Parathyroid adenoma (tissue), 2 donors: ENCODE results near the gene AHNAK.

ENCODE experiments used
- H2AFZ ChIP-seq: fragments of 300-600 bp; sonication (generic); one replicate; pipeline ENCODE4 v1.7.0; 2017; ENCODE audit warnings: antibody characterized with exemption, mild to moderate bottlenecking
- H3K27ac ChIP-seq: fragments of 300-600 bp; sonication (generic); one replicate; pipeline ENCODE4 v1.7.0; 2017
- H3K27me3 ChIP-seq: fragments of 300-600 bp; sonication (generic); one replicate; pipeline ENCODE4 v1.7.0; 2017; ENCODE audit warnings: low read length; ENCODE audit not compliant: control insufficient read depth, insufficient read depth
- H3K36me3 ChIP-seq: fragments of 300-600 bp; sonication (generic); one replicate; pipeline ENCODE4 v1.7.0; 2017; ENCODE audit warnings: low read length; ENCODE audit not compliant: control insufficient read depth, insufficient read depth
- H3K4me1 ChIP-seq: fragments of 300-600 bp; sonication (generic); one replicate; pipeline ENCODE4 v1.7.0; 2017; ENCODE audit warnings: control low read depth
- H3K4me2 ChIP-seq: fragments of 300-600 bp; sonication (generic); one replicate; pipeline ENCODE4 v1.7.0; 2017; ENCODE audit warnings: low read length
- H3K4me3 ChIP-seq: fragments of 300-600 bp; sonication (generic); one replicate; pipeline ENCODE4 v1.7.0; 2017; ENCODE audit warnings: low read depth, low read length
- H3K79me2 ChIP-seq: fragments of 300-600 bp; sonication (generic); one replicate; pipeline ENCODE4 v1.7.0; 2017; ENCODE audit warnings: control low read depth
- H3K9ac ChIP-seq: fragments of 300-600 bp; sonication (generic); one replicate; pipeline ENCODE4 v1.7.0; 2017; ENCODE audit warnings: mild to moderate bottlenecking
- H3K9me3 ChIP-seq: fragments of 300-600 bp; sonication (generic); one replicate; pipeline ENCODE4 v1.7.0; 2017; ENCODE audit warnings: low read length; ENCODE audit not compliant: control insufficient read depth
- CTCF ChIP-seq: fragments of 300-600 bp; sonication (generic); IDR thresholded peaks from one replicate; pipeline ENCODE4 v1.7.0; 2017; ENCODE audit warnings: antibody characterized with exemption, mild to moderate bottlenecking
- donor health status: primary hyperparathyroidism.

Gene AHNAK

GRCh38 chr11:62497132-62497801 is 49.3 kb downstream of the AHNAK start:
- Histone ChIP-seq H3K9me3 (no peaks in the 10 kb centered on the region), H3K4me2 (no peak overlapping the region), H3K4me1 (peaks cover 2% of the 10 kb centered on the region), H3K27me3 (no peaks in the 10 kb centered on the region), H3K27ac (no peak overlapping the region), H3K9ac (no peak overlapping the region), H3K4me3 (no peak overlapping the region), H2AFZ (no peak overlapping the region), H3K79me2 (no peaks in the 10 kb centered on the region), H3K36me3 (no peaks in the 10 kb centered on the region)
- TF ChIP-seq CTCF, result peak; percentile 60

- Histone ChIP-seq H3K79me2 (no peaks in the 10 kb centered on the region), H3K4me2 (no peak overlapping the region), H3K9me3 (no peaks in the 10 kb centered on the region), H3K4me3 (no peak overlapping the region), H3K27ac (no peak overlapping the region), H3K36me3 (no peaks in the 10 kb centered on the region), H2AFZ (no peak overlapping the region), H3K9ac (no peak overlapping the region), H3K4me1 (no peaks in the 10 kb centered on the region), H3K27me3 (no peaks in the 10 kb centered on the region)
- TF ChIP-seq CTCF, result no peak
These were observed 49.9 kb downstream of the AHNAK start for GRCh38 chr11:62496676-62497075.

GRCh38 chr11:62494246-62494645 is 52.4 kb downstream of the AHNAK start:
- Histone ChIP-seq H3K9ac (no peak overlapping the region), H3K4me2 (no peak overlapping the region), H3K79me2 (no peaks in the 10 kb centered on the region), H3K4me3 (no peak overlapping the region), H3K27ac (no peak overlapping the region), H3K4me1 (no peaks in the 10 kb centered on the region), H3K27me3 (no peaks in the 10 kb centered on the region), H3K9me3 (no peaks in the 10 kb centered on the region), H2AFZ (no peak overlapping the region), H3K36me3 (no peaks in the 10 kb centered on the region)
- no peak for TF ChIP-seq CTCF

GRCh38 chr11:62493801-62494200 is 52.8 kb downstream of the AHNAK start:
- Histone ChIP-seq H3K4me2 (no peak overlapping the region), H3K36me3 (no peaks in the 10 kb centered on the region), H2AFZ (no peak overlapping the region), H3K79me2 (no peaks in the 10 kb centered on the region), H3K27me3 (no peaks in the 10 kb centered on the region), H3K4me1 (no peaks in the 10 kb centered on the region), H3K9me3 (no peaks in the 10 kb centered on the region), H3K4me3 (no peak overlapping the region), H3K9ac (no peak overlapping the region), H3K27ac (no peak overlapping the region)
- TF ChIP-seq CTCF, result no peak

- no peak for TF ChIP-seq CTCF
- no peaks in the 10 kb centered on the region for H3K4me1 ChIP-seq
- H3K9ac ChIP-seq, result no peak overlapping the region
- H3K4me2 ChIP-seq, result no peak overlapping the region
- H2AFZ ChIP-seq, result no peak overlapping the region
- no peaks in the 10 kb centered on the region for H3K79me2 ChIP-seq
- no peak overlapping the region for H3K27ac ChIP-seq
- no peaks in the 10 kb centered on the region for H3K36me3 ChIP-seq
- H3K27me3 ChIP-seq, result no peaks in the 10 kb centered on the region
- no peaks in the 10 kb centered on the region for H3K9me3 ChIP-seq
- H3K4me3 ChIP-seq, result no peak overlapping the region
These were observed 54.0 kb downstream of the AHNAK start for GRCh38 chr11:62492586-62492985.
